Retina (tissue), 1 donor: Measurements from ENCODE around the gene INPP4A.

Experiments used
- DNase-seq: peaks from one replicate; pipeline ENCODE4 v3.0.0-alpha.2; 2016

INPP4A gene

DNA sequence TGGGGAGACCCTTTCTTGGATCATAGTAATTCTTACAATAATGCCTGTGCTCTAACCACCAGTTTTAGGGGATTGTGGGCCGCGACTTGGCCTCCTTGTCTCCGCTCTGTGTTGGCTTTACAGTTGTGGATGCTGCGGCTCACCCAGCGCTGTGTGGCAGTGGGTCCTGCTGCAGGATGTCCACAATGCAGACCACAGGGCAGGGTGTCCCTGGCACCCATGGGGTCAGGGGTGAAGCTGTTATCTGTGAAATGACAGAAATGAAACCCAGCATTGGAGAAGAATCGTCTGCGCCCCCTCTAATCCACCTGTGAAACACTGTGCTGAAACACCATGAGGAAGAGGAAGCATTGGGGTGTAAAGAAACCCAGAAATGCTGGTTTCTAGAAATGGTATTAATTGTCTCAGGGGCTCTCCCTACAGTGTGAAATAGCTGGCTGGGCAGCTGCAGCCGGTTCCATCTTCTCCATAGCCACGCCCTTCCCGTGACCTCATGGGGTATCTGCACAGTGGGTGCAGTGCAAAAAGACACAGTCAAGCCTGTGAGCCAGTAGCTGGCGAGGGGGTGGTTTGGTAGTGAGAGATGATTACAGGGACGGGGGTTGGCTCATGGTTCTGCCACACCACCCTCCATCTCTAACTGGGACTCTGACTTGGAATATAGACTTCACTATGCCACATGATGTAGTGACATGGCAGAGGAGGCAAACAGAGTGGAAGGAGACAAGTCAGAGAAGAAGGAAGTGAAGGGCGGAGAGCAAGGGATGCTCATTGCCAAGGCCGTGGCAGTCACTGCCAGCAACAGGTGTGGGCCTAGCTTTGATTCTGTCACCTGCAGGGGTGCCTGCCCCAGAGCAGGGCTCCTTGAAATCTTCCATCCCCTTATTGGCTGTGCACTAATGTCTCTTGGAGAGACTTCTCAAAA, 16.2 kb downstream of the INPP4A start:
- no peak for DNase-seq

GRCh38 chr2:98461498-98462049, 16.9 kb downstream of the INPP4A start:
- no peak for DNase-seq

DNA sequence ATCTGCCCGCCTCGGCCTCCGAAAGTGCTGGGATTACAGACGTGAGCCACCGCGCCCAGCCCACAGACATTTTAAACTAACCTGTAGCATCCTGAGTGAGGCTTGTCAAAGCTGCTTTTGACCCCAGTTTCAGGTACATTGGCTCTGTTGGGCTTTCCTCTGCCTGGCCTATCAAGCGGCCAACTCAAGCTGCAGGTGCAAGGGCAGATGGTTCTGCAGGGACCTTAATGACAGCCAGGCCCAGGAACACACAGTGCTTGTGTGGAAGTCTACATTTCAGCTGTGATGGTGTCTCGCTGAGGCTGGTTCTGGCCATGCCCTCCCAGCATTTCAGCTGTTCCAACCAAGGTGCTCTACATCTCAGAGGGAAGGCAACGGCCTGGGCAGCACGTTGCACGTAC, 18.4 kb downstream of the INPP4A start:
- no peak for DNase-seq

DNA sequence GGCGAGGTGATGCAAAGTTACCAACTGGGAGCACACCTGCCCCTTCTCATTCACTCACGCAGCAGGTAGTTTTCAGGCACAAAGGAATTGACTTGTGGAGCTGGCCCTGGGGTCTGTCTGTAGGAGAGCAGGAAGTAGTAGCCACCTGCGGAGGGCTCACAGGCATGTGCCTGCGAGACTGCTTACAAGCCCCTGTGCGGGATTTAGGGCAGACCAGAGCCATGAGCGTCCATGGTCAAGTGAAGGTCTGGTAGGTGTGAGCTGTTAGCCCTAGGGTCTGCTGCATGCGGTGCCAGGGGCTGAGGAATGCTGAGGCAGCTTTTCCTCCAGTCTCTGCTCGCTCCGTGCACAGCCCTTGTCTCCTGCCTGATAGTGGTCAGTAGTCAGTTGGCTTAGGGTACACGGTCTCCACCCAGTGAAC, 18.9 kb downstream of the INPP4A start:
- DNase-seq, result no peak

GRCh38 chr2:98463988-98464771, 19.5 kb downstream of the INPP4A start:
- DNase-seq, result no peak

GRCh38 chr2:98464772-98465310, 20.2 kb downstream of the INPP4A start:
- DNase-seq, result no peak

- DNase-seq, result no peak
These were observed 21.0 kb downstream of the INPP4A start for GRCh38 chr2:98465456-98466226.

GRCh38 chr2:98467082-98467536, 22.5 kb downstream of the INPP4A start:
- no peak for DNase-seq

DNA sequence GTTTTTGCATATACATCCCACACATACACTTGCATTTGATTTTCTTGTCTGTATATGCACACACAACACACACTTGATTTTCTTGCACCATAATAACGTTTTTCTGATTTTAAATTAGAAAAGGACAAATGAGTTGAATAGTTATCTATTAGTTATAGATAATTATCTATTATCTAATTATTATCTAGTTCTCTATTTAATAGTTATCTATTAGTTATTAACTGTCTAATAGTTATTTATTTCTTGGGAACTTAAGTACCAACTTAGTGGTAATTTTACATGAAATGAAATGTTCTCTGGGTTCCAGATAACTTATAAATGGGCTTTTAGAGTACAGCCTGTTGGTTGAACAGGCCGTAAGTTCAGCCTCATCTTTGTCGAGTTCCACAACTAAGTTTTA, 23.0 kb downstream of the INPP4A start:
- no peak for DNase-seq

GRCh38 chr2:98468621-98469236, 24.1 kb downstream of the INPP4A start:
- DNase-seq, result no peak

DNA sequence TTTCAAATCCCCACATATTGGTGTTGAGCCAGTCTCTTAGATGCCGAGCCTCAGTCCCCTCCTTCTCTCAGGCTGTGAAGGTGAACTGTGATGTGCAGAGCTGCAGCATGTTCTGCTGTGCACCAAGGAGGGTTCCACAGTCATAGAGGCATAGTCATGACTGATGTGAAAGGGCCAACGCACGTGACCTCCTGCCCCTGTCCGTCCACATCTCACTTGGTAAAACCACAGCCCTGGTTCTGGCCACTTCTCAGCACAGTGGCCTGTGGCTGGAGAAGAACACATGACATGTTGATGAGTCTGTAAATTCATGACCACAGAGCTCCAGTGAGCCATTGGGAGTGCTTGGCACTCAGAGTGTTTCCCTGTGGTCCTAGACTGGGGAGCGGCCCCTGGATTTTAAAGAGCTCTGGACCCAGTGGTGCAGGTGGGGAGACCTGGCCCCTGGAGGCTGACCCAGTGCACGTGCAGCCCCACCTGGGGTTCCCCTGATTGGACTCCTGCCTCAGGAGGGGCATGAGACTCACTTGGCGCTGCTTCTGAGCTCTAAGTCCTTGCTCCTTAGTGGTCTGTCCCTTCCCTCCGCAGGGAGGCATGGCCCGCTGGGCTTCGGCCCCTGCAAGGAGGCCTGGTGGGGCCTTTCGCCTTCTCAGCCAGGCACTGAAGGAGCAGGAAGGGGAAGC, 25.3 kb downstream of the INPP4A start:
- DNase-seq, result no peak

DNA sequence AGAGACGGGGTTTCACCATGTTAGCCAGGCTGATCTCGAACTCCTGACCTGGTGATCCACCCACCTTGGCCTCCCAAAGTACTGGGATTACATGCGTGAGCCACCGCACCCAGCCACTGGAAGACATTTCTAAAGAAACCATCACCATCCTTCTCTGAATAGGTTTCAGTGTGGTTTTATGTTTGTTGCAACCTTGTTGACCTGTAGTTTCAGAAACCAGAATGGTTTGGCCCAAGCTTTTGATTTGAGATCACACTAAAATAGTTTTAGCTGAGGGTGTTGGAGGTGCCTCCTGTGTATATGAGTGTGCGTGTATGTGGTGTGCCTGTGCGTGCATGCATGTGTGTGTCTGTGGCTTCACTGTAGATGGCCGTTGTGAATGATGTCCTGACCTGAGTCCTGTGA, 26.2 kb downstream of the INPP4A start:
- DNase-seq, result no peak

DNA sequence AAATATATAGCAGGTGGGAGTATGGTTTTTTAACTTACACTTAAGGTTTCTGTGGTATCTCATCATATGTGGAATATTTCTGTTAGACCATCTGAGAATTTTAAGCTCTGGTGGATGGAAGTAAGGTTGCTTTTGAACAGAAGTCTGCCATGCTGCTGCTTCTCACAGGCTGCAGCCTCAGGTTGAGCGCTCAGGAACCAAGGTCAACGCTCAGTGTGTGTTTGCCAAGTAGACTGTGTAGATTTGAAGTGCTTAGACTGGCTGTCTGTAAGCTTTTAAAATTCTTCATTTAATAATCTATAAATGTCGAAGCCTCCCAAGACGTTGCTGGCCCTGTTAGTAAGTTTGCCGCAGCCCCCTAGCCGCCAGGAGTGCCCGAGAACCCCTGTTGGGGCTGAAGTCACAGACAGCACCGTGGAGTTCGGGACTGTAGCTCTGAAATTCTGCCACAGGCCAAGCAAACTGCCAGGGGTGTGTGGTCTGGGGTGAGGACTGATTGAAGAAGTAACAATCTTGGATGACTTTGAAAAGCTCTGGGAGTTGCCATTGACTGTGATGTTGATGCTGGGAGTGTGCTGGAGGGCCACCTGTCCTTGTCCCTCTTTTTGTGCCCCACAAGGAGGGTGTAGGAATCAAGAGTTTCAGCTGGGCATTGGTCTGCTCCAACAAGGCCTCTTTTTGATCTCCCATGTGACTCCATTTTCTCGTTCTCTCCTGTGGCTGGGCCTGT, 26.9 kb downstream of the INPP4A start:
- DNase-seq, result no peak

- DNase-seq, result no peak
These were observed 27.5 kb downstream of the INPP4A start for GRCh38 chr2:98472132-98472650.

DNA sequence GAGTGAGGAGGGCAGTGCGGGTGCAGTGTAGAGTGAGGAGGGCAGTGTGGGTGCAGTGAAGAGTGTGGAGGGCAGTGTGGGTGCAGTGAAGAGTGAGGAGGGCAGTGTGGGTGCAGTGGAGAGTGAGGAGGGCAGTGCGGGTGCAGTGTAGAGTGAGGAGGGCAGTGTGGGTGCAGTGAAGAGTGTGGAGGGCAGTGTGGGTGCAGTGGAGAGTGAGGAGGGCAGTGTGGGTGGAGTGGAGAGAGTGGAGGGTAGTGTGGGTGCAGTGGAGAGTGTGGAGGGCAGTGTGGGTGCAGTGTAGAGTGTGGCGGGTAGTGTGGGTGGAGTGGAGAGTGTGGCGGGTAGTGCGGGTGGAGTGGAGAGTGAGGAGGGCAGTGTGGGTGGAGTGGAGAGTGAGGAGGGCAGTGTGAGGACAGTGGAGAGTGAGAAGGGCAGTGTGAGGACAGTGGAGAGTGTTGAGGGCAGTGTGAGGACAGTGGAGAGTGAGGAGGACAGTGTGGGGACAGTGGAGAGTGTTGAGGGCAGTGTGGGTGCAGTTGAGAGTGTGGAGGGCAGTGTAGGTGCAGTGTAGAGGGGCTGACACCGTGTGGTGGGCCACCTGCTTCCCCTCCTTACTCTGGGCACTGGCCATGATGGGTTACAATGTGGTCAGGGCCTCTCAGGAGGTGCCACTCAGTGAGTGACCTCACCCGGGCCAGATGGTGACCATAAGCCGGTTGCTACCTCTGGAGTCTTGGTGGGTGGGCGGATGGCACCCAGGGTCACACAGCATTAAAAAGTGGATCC, 28.5 kb downstream of the INPP4A start:
- DNase-seq, result no peak

- no peak for DNase-seq
These were observed 29.5 kb downstream of the INPP4A start for GRCh38 chr2:98473995-98474780.

- no peak for DNase-seq
These were observed 30.4 kb downstream of the INPP4A start for GRCh38 chr2:98474979-98475632.
